ENCODE data around the gene TSSK1B.

- TF ChIP-seq POLR2AphosphoS5 (IDR thresholded peaks at IDR 0.05; ENCODE audit: low read depth, low read length): no peak
- TF ChIP-seq POLR2A (IDR thresholded peaks at IDR 0.05; ENCODE audit: low read depth, low read length): no peak
- no peak for TF ChIP-seq TAF1 (IDR thresholded peaks at IDR 0.05; ENCODE audit: borderline replicate concordance, low read depth, low read length)
Measured at GRCh38 chr5:113405530-113405929, 29.3 kb downstream of the TSSK1B start.

Measured in GM12892 (cell line).